HFFc6 (cell line): ENCODE data around the gene PI4K2B. TPM values are rescaled to one million over a fixed set of nuclear protein-coding genes. Genes with fewer than 3 reads are reported as not detected.

ENCODE experiments used
- DNase-seq: peaks from one replicate; pipeline ENCODE4 v3.0.0-alpha.2; 2018
- H3K27ac Mint-ChIP-seq: 2 replicates; pipeline ENCODE4 v1.8.0; 2020; ENCODE audit warnings: mild to moderate bottlenecking, mixed read lengths
- H3K27me3 Mint-ChIP-seq: 2 replicates; pipeline ENCODE4 v1.8.0; 2021; ENCODE audit warnings: mild to moderate bottlenecking, moderate library complexity, mixed read lengths; ENCODE audit not compliant: insufficient read depth
- H3K36me3 Mint-ChIP-seq: 2 replicates; pipeline ENCODE4 v1.8.0; 2021; ENCODE audit warnings: low read depth, mixed read lengths
- H3K4me1 Mint-ChIP-seq: 2 replicates; pipeline ENCODE4 v1.8.0; 2020; ENCODE audit warnings: low read depth, mixed read lengths
- H3K4me3 Mint-ChIP-seq: 2 replicates; pipeline ENCODE4 v1.8.0; 2020; ENCODE audit warnings: mild to moderate bottlenecking, moderate library complexity, mixed read lengths
- H3K9me3 Mint-ChIP-seq: 2 replicates; pipeline ENCODE4 v1.8.0; 2020; ENCODE audit warnings: mild to moderate bottlenecking, mixed read lengths
- CTCF ChIP-seq: fragments of 200-600 bp; sonication (generic); IDR thresholded peaks from 2 replicates; pipeline ENCODE4 v1.5.0; 2021; ENCODE audit warnings: antibody characterized with exemption, mild to moderate bottlenecking
- total RNA-seq, 6 experiments: library from RNA; stranded (reverse); fragmentation: NEBNext Ultra II Directional; extraction: Animal tissue kit (Norgen Biotek cat#: 25700); gene quantifications; 2 replicates in 1 of 6; 3 replicates in 5 of 6; pipeline ENCODE4 v1.2.3, GENCODE V29; 2021

PI4K2B gene
- total RNA-seq, 6 experiments from 2014 or later, result 28.3 to 33.8 (median 30.5) TPM

- no peaks in the 10 kb centered on the region for H3K4me1 Mint-ChIP-seq
- no peak for DNase-seq
- H3K4me3 Mint-ChIP-seq, result no peak overlapping the region
- peaks cover 1% of the 10 kb centered on the region for H3K27me3 Mint-ChIP-seq
- no peak for TF ChIP-seq CTCF
- no peak overlapping the region for H3K27ac Mint-ChIP-seq
- H3K9me3 Mint-ChIP-seq, result peaks cover 12% of the 10 kb centered on the region; the same call in 1 of the 2 replicates
- peaks cover 12% of the 10 kb centered on the region for H3K36me3 Mint-ChIP-seq
These were observed 56.7 kb downstream of the PI4K2B start for GRCh38 chr4:25290490-25291067.

GRCh38 chr4:25291158-25291733 lies 57.4 kb downstream of the PI4K2B start:
- no peak overlapping the region for H3K27ac Mint-ChIP-seq
- H3K27me3 Mint-ChIP-seq, result peaks cover 1% of the 10 kb centered on the region
- no peak for TF ChIP-seq CTCF
- peaks cover 12% of the 10 kb centered on the region; the same call in 1 of the 2 replicates for H3K9me3 Mint-ChIP-seq
- DNase-seq, result no peak
- no peak overlapping the region for H3K4me3 Mint-ChIP-seq
- H3K36me3 Mint-ChIP-seq, result peaks cover 12% of the 10 kb centered on the region
- no peaks in the 10 kb centered on the region for H3K4me1 Mint-ChIP-seq

GRCh38 chr4:25297528-25298242 lies 63.9 kb downstream of the PI4K2B start:
- H3K9me3 Mint-ChIP-seq, result no peaks in the 10 kb centered on the region
- no peak overlapping the region for H3K4me3 Mint-ChIP-seq
- DNase-seq, result no peak
- H3K27me3 Mint-ChIP-seq, result peaks cover 4% of the 10 kb centered on the region; the same call in 1 of the 2 replicates
- H3K27ac Mint-ChIP-seq, result no peak overlapping the region
- no peaks in the 10 kb centered on the region for H3K4me1 Mint-ChIP-seq
- no peak for TF ChIP-seq CTCF
- H3K36me3 Mint-ChIP-seq, result no peaks in the 10 kb centered on the region

GRCh38 chr4:25299476-25300203 lies 65.8 kb downstream of the PI4K2B start:
- DNase-seq, result no peak
- H3K36me3 Mint-ChIP-seq, result no peaks in the 10 kb centered on the region
- H3K27ac Mint-ChIP-seq, result no peak overlapping the region
- no peaks in the 10 kb centered on the region for H3K9me3 Mint-ChIP-seq
- H3K4me1 Mint-ChIP-seq, result no peaks in the 10 kb centered on the region
- no peak for TF ChIP-seq CTCF
- H3K4me3 Mint-ChIP-seq, result no peak overlapping the region
- H3K27me3 Mint-ChIP-seq, result peaks cover 8% of the 10 kb centered on the region; the same call in 1 of the 2 replicates

GRCh38 chr4:25301471-25301870 lies 67.6 kb downstream of the PI4K2B start:
- no peaks in the 10 kb centered on the region for H3K4me1 Mint-ChIP-seq
- no peak overlapping the region for H3K27ac Mint-ChIP-seq
- peaks cover 9% of the 10 kb centered on the region; the same call in 1 of the 2 replicates for H3K27me3 Mint-ChIP-seq
- no peak for TF ChIP-seq CTCF
- no peak overlapping the region for H3K4me3 Mint-ChIP-seq
- H3K36me3 Mint-ChIP-seq, result no peaks in the 10 kb centered on the region
- no peak for DNase-seq
- no peaks in the 10 kb centered on the region for H3K9me3 Mint-ChIP-seq
